Heart right ventricle (tissue), 16 donors: ENCODE measurements around the gene BFSP1. TPM values are rescaled to one million over a fixed set of nuclear protein-coding genes. Genes with fewer than 3 reads are reported as not detected.

Experiments
- ATAC-seq, 8 donors: fragments of 200-7000 bp; cut with Tn5 transposase; one replicate each; pipeline ENCODE4 v1.9.1; 2020; ENCODE audit warnings: mild to moderate bottlenecking in 8 of 8, moderate library complexity in 8 of 8, moderate number of reproducible peaks in 1 of 8
- DNase-seq, 2 donors: peaks; one replicate each; pipeline ENCODE4 v3.0.0-alpha.2; 2020
- H3K27ac ChIP-seq, 10 donors: fragments of 200-600 bp; sonication (generic) in 2 of 10; one replicate each; pipeline versions ENCODE4 v1.5.0 to v1.8.0; 2020 to 2022; ENCODE audit warnings: mild to moderate bottlenecking in 3 of 10
- H3K27me3 ChIP-seq, 7 donors: fragments of 200-600 bp; one replicate each; pipeline ENCODE4 v1.8.0; 2021 to 2022; ENCODE audit warnings: mild to moderate bottlenecking in 2 of 7
- H3K36me3 ChIP-seq, 9 donors: fragments of 200-600 bp; sonication (generic) in 1 of 9; one replicate each; pipeline versions ENCODE4 v1.5.0 to v1.8.0; 2020 to 2022; ENCODE audit warnings: mild to moderate bottlenecking in 2 of 9
- H3K4me1 ChIP-seq, 9 donors: fragments of 200-600 bp; sonication (generic) in 1 of 9; one replicate each; pipeline versions ENCODE4 v1.5.0 to v1.8.0; 2020 to 2022; ENCODE audit warnings: mild to moderate bottlenecking in 4 of 9
- H3K4me3 ChIP-seq, 10 donors: fragments of 200-600 bp; sonication (generic) in 2 of 10; one replicate each; pipeline versions ENCODE4 v1.5.0 to v1.8.0; 2020 to 2022; ENCODE audit warnings: mild to moderate bottlenecking in 7 of 10, moderate library complexity in 2 of 10
- H3K9me3 ChIP-seq, 11 donors: fragments of 200-600 bp in 10 of 11; sonication (generic) in 2 of 11; one replicate each; pipeline versions ENCODE4 v1.5.0 to v1.8.0; 2013 to 2022; ENCODE audit warnings: mild to moderate bottlenecking in 2 of 11, control low read depth in 1 of 11, moderate library complexity in 1 of 11
- CTCF ChIP-seq, 9 donors: fragments of 200-600 bp; sonication (generic) in 2 of 9; IDR thresholded peaks; one replicate each; pipeline versions ENCODE4 v1.5.0 to v1.8.0; 2021 to 2022; ENCODE audit warnings: antibody characterized with exemption in 9 of 9, mild to moderate bottlenecking in 5 of 9, moderate library complexity in 1 of 9
- WGBS, 2 donors: extraction: QIAGEN DNeasy Blood & Tissue Kit; methylation state at CpG; one replicate each; pipeline ENCODE4 v1.1.7; 2013; ENCODE audit warnings: inconsistent platforms in 1 of 2; 5-methylcytosine and 5-hydroxymethylcytosine counted together
- intact Hi-C, 10 donors: fragments of 100-400 bp; cut with DNase I; formaldehyde crosslinking; loops; one replicate each; pipeline versions ENCODE4 v1.11.1 to v1.14.2; 2022
- polyA plus RNA-seq, 2 donors: library from polyadenylated mRNA; stranded (reverse); fragments of 200-250 nt; gene quantifications; one replicate each; pipeline ENCODE4 v1.2.3, GENCODE V29; 2013
- total RNA-seq, 10 donors: library from RNA; stranded (reverse); fragmentation: NEBNext Ultra II Directional in 3 of 10; extraction: Animal tissue kit (Norgen Biotek cat#: 25700) in 3 of 10; gene quantifications; one replicate each; pipeline versions ENCODE4 v1.2.1 to v1.2.4, GENCODE V29; 2021 to 2023
- donor health status: Arrhythmogenic right ventricular cardiomyopathy.
- donor health status: ischemic (EF 13 %, LVEDD 7.1; RV severe dilation, severe dysfunction).
- donor health status: healthy with polysubstance abuse.
- donor health status: DM: no; HTN: yes; CAD: no.
- donor health status: DM: no; HTN: no; CAD: no.
- donor health status: ischemic (EF 25% LVEDD 6.9; RV normal size, moderate dysfunction).
- donor health status: ischemic (EF 25% LVEDD 5.7; RV mildly dilated, moderate dysfunction).
- donor health status: healthy.
- donor health status: DM: yes; HTN: yes; CAD: no.
- donor health status: Ischemic cardiomyopathy.
- donor health status: ischemic (EF 35%, LVEDD 5.7; RV mildly dilated, moderate dysfunction).
- donor health status: nonischemic (EF 11% LVEDD 7.7; RV severe dilation, severe dysfunction).
- donor health status: DM: yes; HTN: yes; CAD: no.
- donor health status: PGD.
- donor health status: ischemic (EF 29% LVEDD 5.4; RV normal size, mild dysfunction).
- donor health status: nonischemic (EF 23%, LVEDD 6.1; RV moderate dilation, normal function).

Gene BFSP1
- total and polyA plus RNA-seq, 12 donors: 0.19 to 1.9 (median 0.61) TPM

GRCh38 chr20:17469246-17470030 is 61.7 kb downstream of the BFSP1 start:
- no peak overlapping the region for H3K27ac ChIP-seq
- no peak for TF ChIP-seq CTCF (IDR thresholded peaks at IDR 0.05)
- no peak overlapping the region for H3K4me3 ChIP-seq
- intact Hi-C loops: no loop called here
- H3K4me1 ChIP-seq: no peaks in the 10 kb centered on the region
- ATAC-seq: no peak
- no peaks in the 10 kb centered on the region for H3K27me3 ChIP-seq
- WGBS, 2 donors: 86% methylated on average over 7 of the region's 7 CpGs
- H3K9me3 ChIP-seq: no peaks in the 10 kb centered on the region
- no peak for DNase-seq
- no peaks in the 10 kb centered on the region for H3K36me3 ChIP-seq

- ATAC-seq (no peak), DNase-seq (no peak)
- Histone ChIP-seq H3K4me1 (no peaks in the 10 kb centered on the region), H3K36me3 (no peaks in the 10 kb centered on the region), H3K9me3 (no peaks in the 10 kb centered on the region), H3K4me3 (no peak overlapping the region), H3K27me3 (no peaks in the 10 kb centered on the region), H3K27ac (no peak overlapping the region)
- intact Hi-C loops: no loop called here
- WGBS, 2 donors: 78 to 83% methylated on average over 24 of the region's 24 CpGs
- no peak for TF ChIP-seq CTCF (IDR thresholded peaks at IDR 0.05)
These were observed 62.9 kb downstream of the BFSP1 start for GRCh38 chr20:17468073-17468840.

- Histone ChIP-seq H3K9me3 (no peaks in the 10 kb centered on the region), H3K36me3 (no peaks in the 10 kb centered on the region), H3K27ac (no peak overlapping the region), H3K27me3 (no peaks in the 10 kb centered on the region), H3K4me3 (no peak overlapping the region), H3K4me1 (no peaks in the 10 kb centered on the region)
- no peak for ATAC-seq
- TF ChIP-seq CTCF (IDR thresholded peaks at IDR 0.05): no peak
- WGBS, 2 donors: 78 to 80% methylated on average over 4 of the region's 4 CpGs
- DNase-seq: no peak
- intact Hi-C loops: no loop called here
These were observed 64.0 kb downstream of the BFSP1 start for GRCh38 chr20:17467120-17467655.

GRCh38 chr20:17466641-17467040 is 64.5 kb downstream of the BFSP1 start:
- no peak overlapping the region for H3K4me3 ChIP-seq
- H3K9me3 ChIP-seq: no peaks in the 10 kb centered on the region
- 78 to 83% methylated on average over 7 of the region's 7 CpGs for WGBS, 2 donors
- no peak overlapping the region for H3K27ac ChIP-seq
- no peaks in the 10 kb centered on the region for H3K36me3 ChIP-seq
- TF ChIP-seq CTCF (IDR thresholded peaks at IDR 0.05): no peak
- ATAC-seq (no peak), DNase-seq (no peak)
- no peaks in the 10 kb centered on the region for H3K27me3 ChIP-seq
- intact Hi-C loops: no loop called here
- no peaks in the 10 kb centered on the region for H3K4me1 ChIP-seq
